HG03354 (cell line): ENCODE measurements around the gene MED1.
A peak's percentile ranks its signal among the peaks of the same experiment; 100 is the strongest.
"Not testable (repeated sequence)": the region's sequence is repeated elsewhere in the genome, so short reads cannot be mapped to it uniquely, and the experiment has no call there.

ENCODE experiments used
- ATAC-seq: cut with Tn5 transposase; IDR thresholded peaks from one replicate; pipeline ENCODE4 v1.9.1; 2021; ENCODE audit warnings: mild to moderate bottlenecking; ENCODE audit not compliant: unreplicated experiment, poor library complexity, severe bottlenecking

The MED1 gene

GRCh38 chr17:39439868-39440267 lies 11.2 kb downstream of the MED1 start:
- not testable (repeated sequence) for ATAC-seq

- no peak for ATAC-seq
Observed at GRCh38 chr17:39429600-39429999, 21.5 kb downstream of the MED1 start.

DNA sequence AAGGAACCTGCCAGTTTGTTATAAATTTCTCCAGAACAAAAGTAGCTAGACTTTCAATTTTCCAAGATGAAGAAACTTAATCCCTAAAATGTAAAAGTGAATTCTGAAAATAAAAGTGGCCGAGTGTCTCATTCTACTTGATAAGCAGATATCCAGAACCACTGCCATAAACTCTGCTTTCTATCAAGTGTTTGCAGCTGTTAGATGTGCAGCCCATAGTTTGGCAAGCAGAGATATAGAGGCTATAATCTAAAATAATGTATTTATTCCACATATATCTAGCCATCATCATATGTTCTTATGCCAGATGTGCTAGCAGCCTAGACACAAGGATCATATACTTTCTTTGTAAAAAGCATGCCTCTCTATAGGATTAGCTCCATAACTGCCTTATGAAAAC lies 34.9 kb downstream of the MED1 start:
- ATAC-seq, result no peak

DNA sequence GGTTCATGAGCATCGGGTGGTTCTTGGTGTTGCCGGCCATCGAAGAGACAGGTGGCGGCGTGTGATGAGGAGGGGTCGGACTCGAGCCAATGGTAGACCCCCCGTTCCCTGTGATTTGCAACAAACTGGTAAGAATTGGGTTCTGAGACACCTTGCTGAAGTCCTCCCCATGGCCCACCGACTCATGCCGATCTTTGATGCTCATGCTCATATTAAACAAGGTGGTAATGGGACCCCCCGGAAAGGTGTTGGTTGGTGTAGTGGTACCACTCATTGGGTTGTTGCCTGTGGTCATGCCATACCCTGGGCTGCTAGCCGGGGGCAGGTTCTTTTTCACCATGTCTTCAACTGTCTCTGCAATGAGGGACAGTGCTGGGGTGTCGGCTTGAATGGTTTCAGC lies 40.8 kb downstream of the MED1 start:
- no peak for ATAC-seq

DNA sequence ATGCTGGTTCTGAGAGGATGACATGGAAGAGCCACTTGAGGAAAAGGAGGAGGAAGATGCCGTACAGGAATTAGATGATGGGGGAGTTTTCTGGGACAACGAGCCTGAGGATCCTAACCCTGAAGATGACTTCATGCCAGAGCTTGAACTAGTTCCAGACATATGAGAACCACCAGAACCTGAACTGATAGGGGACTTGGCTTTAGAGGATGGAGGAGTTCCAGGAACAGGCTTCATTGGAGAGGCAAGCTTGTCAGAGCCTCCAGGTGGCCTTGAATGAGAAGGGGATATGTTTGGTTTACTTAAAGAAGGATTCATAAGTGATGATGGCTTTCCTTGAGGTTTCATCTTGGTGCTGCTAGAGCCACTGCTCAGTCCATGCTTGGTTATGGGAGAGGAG lies 42.7 kb downstream of the MED1 start:
- no peak for ATAC-seq

DNA sequence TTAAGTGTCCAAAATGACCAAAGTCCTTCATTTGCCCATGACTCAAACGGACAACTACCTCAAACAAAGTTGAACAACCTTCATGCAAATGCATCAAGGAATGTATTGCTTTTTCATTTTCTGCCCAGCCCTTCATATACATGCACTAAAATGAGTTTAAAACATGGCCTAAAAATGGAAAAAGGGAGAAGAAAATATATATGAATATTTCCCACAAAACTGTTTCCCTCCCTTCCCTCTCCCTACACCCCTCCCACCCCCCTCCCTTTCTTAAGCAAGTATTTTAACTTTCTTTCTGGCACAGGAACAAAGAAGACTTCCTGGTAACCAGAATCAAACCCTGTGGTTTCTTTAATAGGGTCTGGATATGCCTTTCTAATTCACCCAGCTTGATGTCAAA lies 44.1 kb downstream of the MED1 start:
- no peak for ATAC-seq

GRCh38 chr17:39405436-39405835 lies 45.6 kb downstream of the MED1 start:
- no peak for ATAC-seq

GRCh38 chr17:39404542-39405378 lies 46.3 kb downstream of the MED1 start:
- ATAC-seq, result no peak

- no peak for ATAC-seq
Observed at GRCh38 chr17:39402890-39403605, 48.0 kb downstream of the MED1 start.

GRCh38 chr17:39402244-39402889 lies 48.7 kb downstream of the MED1 start:
- ATAC-seq, result peak; percentile 68

DNA sequence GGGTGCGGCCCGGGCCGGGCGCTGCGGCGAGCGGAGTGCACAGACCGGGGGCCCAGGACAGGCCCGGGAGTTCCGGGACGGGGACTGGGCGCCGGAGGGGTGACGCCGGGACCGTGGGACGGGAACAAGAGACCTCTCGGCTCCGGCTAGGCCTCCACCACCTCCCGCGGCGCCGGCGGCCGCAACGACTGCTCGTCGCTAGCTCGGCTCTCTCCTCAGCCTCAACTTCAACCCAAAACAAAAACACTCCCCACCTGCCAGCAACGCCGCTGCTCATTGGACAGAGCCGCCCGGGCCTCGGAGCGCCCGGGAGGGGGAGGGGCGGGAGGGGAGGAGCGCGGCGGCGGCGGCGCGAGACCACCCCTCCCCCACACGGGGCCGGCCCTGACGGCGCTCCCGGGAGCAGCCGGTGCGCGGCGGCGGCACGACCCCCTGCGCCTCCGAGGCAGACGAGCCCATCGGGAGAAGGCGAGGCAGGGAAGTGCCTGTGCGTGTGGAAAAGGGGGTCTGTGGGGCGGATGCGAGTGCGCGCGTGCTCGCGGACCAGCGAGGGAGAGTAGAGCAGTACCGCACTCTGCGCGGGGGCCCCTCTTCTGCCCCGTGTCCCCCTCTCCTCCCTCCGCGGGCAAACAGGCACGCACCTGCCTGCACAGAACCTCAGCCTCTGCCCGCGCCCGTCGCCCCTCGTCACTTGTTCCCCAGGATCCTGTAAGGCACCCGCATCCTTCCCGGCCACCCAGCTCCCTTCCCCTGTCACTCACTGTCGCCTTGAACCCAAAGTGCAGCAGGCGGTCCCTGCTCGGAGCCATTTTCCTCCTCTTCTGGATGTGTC lies 49.4 kb downstream of the MED1 start, which contains the start of gene FBXL20:
TSS of gene FBXL20 (minus strand) at position 215 of the 832 bp plus-strand sequence. CDS start 224 bp downstream, outside the sequence.
- peak; percentile 68 for ATAC-seq

- ATAC-seq, result peak; percentile 7
Observed at GRCh38 chr17:39400547-39401411, 50.3 kb downstream of the MED1 start.

DNA sequence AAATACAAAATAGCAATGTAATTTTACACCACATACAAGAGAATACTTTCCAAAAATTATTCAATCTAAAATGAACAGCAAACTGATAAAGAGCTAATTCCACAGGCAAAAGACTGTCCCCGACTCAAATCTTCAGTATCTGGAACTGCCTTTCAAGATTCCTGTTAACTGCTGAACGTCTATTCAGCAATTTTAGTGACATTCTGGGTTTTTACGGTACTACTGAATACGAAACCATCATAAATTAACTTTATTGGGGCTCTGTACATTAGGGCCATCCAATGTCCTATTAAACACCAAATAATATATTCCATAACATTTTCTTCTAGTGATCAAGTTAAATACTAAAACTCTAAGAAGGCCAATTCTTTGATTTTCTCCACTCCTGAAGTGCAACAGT lies 51.3 kb downstream of the MED1 start:
- no peak for ATAC-seq

GRCh38 chr17:39393736-39394135 lies 57.3 kb downstream of the MED1 start:
- ATAC-seq, result no peak

DNA sequence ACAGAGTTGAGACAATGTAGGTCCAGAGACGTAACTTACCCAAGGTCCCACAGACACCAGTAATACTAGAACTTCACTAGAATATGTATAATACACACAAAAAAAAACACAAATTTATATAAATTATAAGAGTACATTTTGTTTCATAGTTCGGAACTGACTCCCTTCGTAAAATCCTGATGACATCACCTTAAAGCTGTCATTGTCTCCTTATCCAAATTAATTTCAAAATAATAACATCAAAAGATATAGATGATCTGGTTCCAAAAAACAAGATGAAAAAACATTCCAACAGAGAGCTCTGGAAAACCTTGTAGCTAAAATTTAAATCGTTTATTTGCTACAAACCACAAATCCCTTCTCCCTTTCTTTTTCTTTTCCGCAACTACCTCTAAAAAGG lies 59.6 kb downstream of the MED1 start:
- ATAC-seq, result no peak

- ATAC-seq, result no peak
Observed at GRCh38 chr17:39385040-39385439, 66.0 kb downstream of the MED1 start.

- no peak for ATAC-seq
Observed at GRCh38 chr17:39380144-39380543, 70.9 kb downstream of the MED1 start.

DNA sequence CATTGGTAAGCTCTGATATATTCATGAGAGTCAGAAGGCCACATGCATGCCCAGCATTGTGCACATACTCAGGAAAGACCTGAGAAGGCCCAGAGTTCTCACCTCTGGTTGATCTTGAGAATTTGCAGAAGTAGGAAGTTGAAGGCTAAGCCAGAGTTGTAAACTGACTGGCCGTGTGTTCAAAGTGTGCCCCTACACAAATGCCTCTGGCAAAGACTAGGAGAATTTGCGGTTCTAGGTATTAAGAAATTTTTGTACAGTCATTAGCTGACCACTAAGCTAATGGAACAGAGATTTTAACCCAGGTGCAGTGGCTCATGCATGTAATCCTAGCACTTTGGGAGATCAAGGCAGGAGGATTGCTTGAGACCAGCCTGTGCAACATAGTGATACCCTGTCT lies 74.6 kb downstream of the MED1 start:
- ATAC-seq, result no peak

DNA sequence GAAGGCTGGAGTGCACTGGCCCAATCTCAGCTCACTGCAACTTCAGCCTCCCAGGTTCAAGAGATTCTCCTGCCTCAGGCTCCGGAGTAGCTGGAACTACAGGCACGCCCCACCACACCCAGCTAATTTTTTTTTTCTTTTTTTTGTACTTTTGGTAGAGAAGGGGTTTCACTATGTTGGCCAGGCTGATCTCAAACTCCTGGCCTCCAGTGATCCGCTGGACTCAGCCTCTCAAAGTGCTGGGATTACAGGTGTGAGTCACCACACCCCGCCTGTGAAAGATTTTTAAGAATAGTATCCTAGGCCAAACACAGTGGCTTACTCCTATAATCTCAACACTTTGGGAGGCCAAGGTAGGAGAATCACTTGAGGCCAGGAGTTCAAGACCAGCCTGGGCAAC lies 83.3 kb downstream of the MED1 start:
- not testable (repeated sequence) for ATAC-seq
